ENCODE data around the gene SCARF2.

DNA sequence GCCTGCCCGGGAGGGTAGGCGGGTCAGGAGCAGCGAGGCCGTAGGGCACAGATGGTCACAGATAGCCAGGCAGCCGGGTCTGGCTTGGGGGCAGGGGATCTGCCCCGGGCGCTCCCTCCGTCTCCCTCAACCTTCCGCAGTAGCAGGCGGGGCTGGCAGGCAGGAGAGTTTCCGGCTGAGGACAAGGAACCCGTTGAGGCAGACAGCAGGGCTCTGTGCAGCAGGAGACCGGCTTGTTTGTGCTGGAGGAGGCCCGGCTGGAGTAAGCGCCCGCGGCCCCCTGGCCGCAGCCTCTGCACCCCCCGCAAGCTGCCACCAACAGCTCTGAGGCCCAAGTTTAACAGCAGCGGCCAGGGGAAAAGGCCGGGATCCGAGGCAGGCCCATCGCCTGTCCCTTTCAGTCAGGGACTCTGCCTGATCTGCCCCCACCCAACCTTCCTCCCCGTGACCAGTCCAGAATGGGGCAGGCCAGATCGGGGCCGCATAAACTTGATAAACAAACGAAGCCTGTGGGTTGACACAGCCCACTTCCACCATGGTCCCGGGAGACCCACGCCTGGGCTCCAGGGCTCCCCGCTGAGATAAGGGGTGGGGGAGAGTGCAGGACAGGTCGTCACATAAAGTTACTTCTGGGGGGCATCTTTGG is 13.6 kb downstream of the SCARF2 start:
- TF ChIP-seq CTCF (conservative IDR thresholded peaks at IDR 0.05 in 1 of 2, IDR thresholded peaks at IDR 0.05 in 1 of 2; ENCODE audit: low read depth in 1 of 2, low read length in 2 of 2) (no peak), EZH2 (IDR thresholded peaks at IDR 0.05; ENCODE audit: low read length, missing control alignments) (no peak)
